HepG2 (cell line): ENCODE data around the gene COMP. TPM values are rescaled to one million over a fixed set of nuclear protein-coding genes. Genes with fewer than 3 reads are reported as not detected.

Experiments used
- AFF4 ChIP-seq: sonication (generic); formaldehyde crosslinking; IDR thresholded peaks from 2 replicates; pipeline ENCODE4 v1.4.0; 2020; ENCODE audit warnings: missing genetic modification reagents
- DNMT1 ChIP-seq: sonication (generic); formaldehyde crosslinking; IDR thresholded peaks from 2 replicates; pipeline ENCODE4 v1.5.1; 2020; ENCODE audit warnings: mild to moderate bottlenecking, missing genetic modification reagents
- ESRRA ChIP-seq: sonication (generic); formaldehyde crosslinking; IDR thresholded peaks from 2 replicates; pipeline ENCODE4 v1.5.1; 2020; ENCODE audit warnings: mild to moderate bottlenecking, low read depth, missing genetic modification reagents
- FOXP4 ChIP-seq: sonication (generic); formaldehyde crosslinking; IDR thresholded peaks from 2 replicates; pipeline ENCODE4 v1.4.0; 2020; ENCODE audit warnings: missing genetic modification reagents
- IRX3 ChIP-seq: sonication (generic); formaldehyde crosslinking; IDR thresholded peaks from 2 replicates; pipeline ENCODE4 v1.8.1; 2023; ENCODE audit warnings: mild to moderate bottlenecking, low read depth, missing genetic modification reagents, borderline replicate concordance
- MED13 ChIP-seq: sonication (generic); formaldehyde crosslinking; IDR thresholded peaks from 2 replicates; pipeline ENCODE4 v1.5.0; 2020; ENCODE audit warnings: missing genetic modification reagents
- NCOR1 ChIP-seq: fragments of 200-600 bp; sonication (generic); IDR thresholded peaks from 2 replicates; pipeline ENCODE4 v1.7.0; 2017; ENCODE audit warnings: antibody characterized with exemption, low read length, borderline replicate concordance
- RFXANK ChIP-seq: IDR thresholded peaks from 2 replicates; pipeline ENCODE4 v1.6.1; 2016
- SNAPC2 ChIP-seq: sonication (generic); formaldehyde crosslinking; IDR thresholded peaks from 2 replicates; pipeline ENCODE4 v1.8.1; 2022; ENCODE audit warnings: mild to moderate bottlenecking, missing genetic modification reagents
- TBX3 ChIP-seq: fragments of 450-650 bp; IDR thresholded peaks from 2 replicates; pipeline ENCODE4 v1.6.1; 2017; ENCODE audit warnings: antibody characterized with exemption, mild to moderate bottlenecking, inconsistent platforms, borderline replicate concordance
- TFAP4 ChIP-seq: sonication (generic); IDR thresholded peaks from 2 replicates; pipeline ENCODE4 v1.6.1; 2016; ENCODE audit warnings: low read depth, borderline replicate concordance
- YY1 ChIP-seq: IDR thresholded peaks from 2 replicates; pipeline ENCODE4 v1.6.1; 2011; ENCODE audit warnings: low read length, low read depth, moderate library complexity, mild to moderate bottlenecking; ENCODE audit not compliant: insufficient read depth, insufficient replicate concordance
- ZNF230 ChIP-seq: sonication (generic); formaldehyde crosslinking; IDR thresholded peaks from 2 replicates; pipeline ENCODE4 v1.4.0; 2020; ENCODE audit warnings: mild to moderate bottlenecking, missing genetic modification reagents
- ZNF274 ChIP-seq: sonication (generic); formaldehyde crosslinking; IDR thresholded peaks from 2 replicates; pipeline ENCODE4 v1.5.1; 2020; ENCODE audit warnings: mild to moderate bottlenecking, missing genetic modification reagents
- ZNF281 ChIP-seq: sonication (generic); formaldehyde crosslinking; IDR thresholded peaks from 2 replicates; pipeline ENCODE4 v1.4.0; 2020; ENCODE audit warnings: missing genetic modification reagents, borderline replicate concordance
- ZNF34 ChIP-seq: sonication (generic); formaldehyde crosslinking; IDR thresholded peaks from 2 replicates; pipeline ENCODE4 v1.4.0; 2020; ENCODE audit warnings: mild to moderate bottlenecking, missing genetic modification reagents, borderline replicate concordance
- ZNF724P ChIP-seq: sonication (generic); formaldehyde crosslinking; IDR thresholded peaks from 2 replicates; pipeline ENCODE4 v1.8.0; 2022; ENCODE audit warnings: missing genetic modification reagents, borderline replicate concordance
- ZNF781 ChIP-seq: sonication (generic); formaldehyde crosslinking; IDR thresholded peaks from 2 replicates; pipeline ENCODE4 v1.5.1; 2020; ENCODE audit warnings: borderline replicate concordance, mild to moderate bottlenecking, missing genetic modification reagents; ENCODE audit errors: not compliant biosample characterization
- polyA plus RNA-seq, 8 experiments: library from polyadenylated mRNA; depleted of rRNA in 3 of 8; stranded (reverse) in 7 of 8; unstranded in 1 of 8; fragments of >200 nt; fragmentation: Illumina TruSeq in 4 of 8; extraction: Trizol in 4 of 8; gene quantifications; 2 replicates each; pipeline versions ENCODE4 v1.2.1 to v1.2.3, GENCODE V29; 2011 to 2016; ENCODE audit warnings: low read depth in 4 of 8, missing spikeins in 1 of 8, mixed read lengths in 1 of 8; ENCODE audit not compliant: insufficient read depth in 1 of 8
- total RNA-seq, 5 experiments: library from RNA; depleted of rRNA; stranded (reverse); fragments of >200 nt; fragmentation: Illumina TruSeq; extraction: Trizol; gene quantifications; 2 replicates each; pipeline ENCODE4 v1.2.3, GENCODE V29; 2016; ENCODE audit warnings: low read depth in 1 of 5

Gene COMP
- total and polyA plus RNA-seq, 2 of the 13 experiments (the other 11 are each of a cell fraction or from before 2014, with no cell fraction given), result 0.04 to 0.13 TPM

- TF ChIP-seq ZNF281 (no peak), ZNF724P (CRISPR knock-in tag) (no peak), TFAP4 (peak; percentile 40; the same call in 1 of the 2 replicates), IRX3 (CRISPR knock-in tag) (no peak), RFXANK (no peak), MED13 (CRISPR knock-in tag) (no peak), YY1 (no peak), SNAPC2 (CRISPR knock-in tag) (no peak), AFF4 (CRISPR knock-in tag) (no peak), TBX3 (no peak), NCOR1 (0 out of 2 replicates have a peak, but pooled peaks have one; percentile 37), ZNF781 (no peak), ZNF230 (CRISPR knock-in tag) (no peak), ZNF34 (CRISPR knock-in tag) (no peak), ESRRA (peak; percentile 92), ZNF274 (0 out of 2 replicates have a peak, but pooled peaks have one; percentile 44), FOXP4 (CRISPR knock-in tag) (peak; percentile 19; the same call in 1 of the 2 replicates), DNMT1 (CRISPR knock-in tag) (no peak)
Measured at GRCh38 chr19:18840288-18841267, 49.5 kb upstream of the COMP start (continued).
